Epithelial cell of prostate (primary cell): ENCODE data around the gene RAB3A.

Source experiments
- DNase-seq: peaks from one replicate; pipeline ENCODE4 v3.0.0-alpha.2; 2011; ENCODE audit warnings: low read depth, low spot score
- H3K27ac ChIP-seq: fragments of 450-650 bp; 2 replicates; pipeline ENCODE4 v1.5.1; 2017; ENCODE audit warnings: mild to moderate bottlenecking

RAB3A gene, protein sequence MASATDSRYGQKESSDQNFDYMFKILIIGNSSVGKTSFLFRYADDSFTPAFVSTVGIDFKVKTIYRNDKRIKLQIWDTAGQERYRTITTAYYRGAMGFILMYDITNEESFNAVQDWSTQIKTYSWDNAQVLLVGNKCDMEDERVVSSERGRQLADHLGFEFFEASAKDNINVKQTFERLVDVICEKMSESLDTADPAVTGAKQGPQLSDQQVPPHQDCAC

DNA sequence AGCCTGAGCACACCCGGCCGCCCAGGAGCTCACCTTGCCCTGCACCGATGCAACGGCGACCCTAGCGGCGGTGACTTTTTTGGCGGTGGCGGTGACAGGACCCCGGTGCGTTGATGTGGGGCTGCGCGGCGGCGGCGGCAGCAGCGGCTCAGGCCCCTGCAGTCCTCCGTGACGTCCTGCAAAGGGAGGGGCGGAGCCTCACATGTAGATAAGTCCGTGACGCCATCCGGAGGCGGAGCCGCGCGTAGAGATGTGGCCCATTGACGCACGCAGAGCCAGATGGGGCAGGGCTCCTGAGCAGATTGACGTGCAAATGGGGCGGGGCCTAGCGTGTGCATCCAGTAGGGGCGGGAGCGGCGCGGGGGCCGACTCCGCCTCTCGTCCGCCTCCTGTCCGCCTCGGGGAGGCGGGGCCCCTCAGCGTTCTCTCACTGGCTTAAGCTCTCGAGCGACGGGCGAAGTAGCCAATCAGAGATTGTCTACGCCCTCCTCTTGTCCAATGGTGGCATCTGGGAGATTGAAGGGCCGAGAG, at the start of gene RAB3A:
TSS of gene RAB3A (minus strand) at position 180 of the 531 bp plus-strand sequence. CDS start 1,302 bp downstream, outside the sequence.
- peak within 1 kb of the TSS; percentile 59 for H3K27ac ChIP-seq
- DNase-seq = peak; percentile 99

DNA sequence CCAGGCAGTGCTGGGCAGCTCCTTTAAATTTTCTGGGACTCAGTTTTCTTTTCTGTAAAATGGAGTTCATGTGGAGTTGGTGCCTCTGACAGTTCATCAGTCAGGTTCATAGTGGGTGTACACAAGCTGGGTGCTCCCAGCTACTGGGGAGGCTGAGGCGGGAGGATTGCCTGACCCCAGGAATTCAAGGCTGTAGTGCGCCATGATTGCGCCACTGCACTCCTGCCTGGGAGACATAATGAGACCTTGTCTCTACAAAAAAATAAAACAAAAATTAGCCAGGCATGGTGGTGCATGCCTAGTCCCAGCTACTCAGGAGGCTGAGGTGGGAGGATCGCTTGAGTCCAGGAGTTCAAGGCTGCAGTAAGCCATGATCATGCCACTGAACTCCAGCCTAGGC, 49.3 kb upstream of the RAB3A start:
- H3K27ac ChIP-seq = peak overlapping the region; percentile 84
- no peak for DNase-seq

DNA sequence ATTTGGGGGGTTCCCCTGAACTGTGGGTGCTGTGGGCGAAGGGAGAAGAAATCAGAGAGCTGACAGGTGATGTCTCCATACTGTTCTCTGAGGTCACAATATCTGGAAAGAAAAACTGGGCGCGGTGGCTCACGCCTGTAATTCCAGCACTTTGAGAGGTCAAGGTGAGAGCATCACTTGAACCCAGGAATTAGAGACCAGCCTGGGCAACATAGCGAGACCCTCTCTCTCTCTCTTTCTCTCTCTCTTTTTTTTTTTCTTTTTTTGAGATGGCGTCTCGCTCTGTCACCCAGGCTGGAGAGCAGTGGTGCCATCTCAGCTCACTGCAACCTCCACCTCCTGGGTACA, 48.5 kb upstream of the RAB3A start:
- DNase-seq = no peak
- no peak overlapping the region for H3K27ac ChIP-seq

DNA sequence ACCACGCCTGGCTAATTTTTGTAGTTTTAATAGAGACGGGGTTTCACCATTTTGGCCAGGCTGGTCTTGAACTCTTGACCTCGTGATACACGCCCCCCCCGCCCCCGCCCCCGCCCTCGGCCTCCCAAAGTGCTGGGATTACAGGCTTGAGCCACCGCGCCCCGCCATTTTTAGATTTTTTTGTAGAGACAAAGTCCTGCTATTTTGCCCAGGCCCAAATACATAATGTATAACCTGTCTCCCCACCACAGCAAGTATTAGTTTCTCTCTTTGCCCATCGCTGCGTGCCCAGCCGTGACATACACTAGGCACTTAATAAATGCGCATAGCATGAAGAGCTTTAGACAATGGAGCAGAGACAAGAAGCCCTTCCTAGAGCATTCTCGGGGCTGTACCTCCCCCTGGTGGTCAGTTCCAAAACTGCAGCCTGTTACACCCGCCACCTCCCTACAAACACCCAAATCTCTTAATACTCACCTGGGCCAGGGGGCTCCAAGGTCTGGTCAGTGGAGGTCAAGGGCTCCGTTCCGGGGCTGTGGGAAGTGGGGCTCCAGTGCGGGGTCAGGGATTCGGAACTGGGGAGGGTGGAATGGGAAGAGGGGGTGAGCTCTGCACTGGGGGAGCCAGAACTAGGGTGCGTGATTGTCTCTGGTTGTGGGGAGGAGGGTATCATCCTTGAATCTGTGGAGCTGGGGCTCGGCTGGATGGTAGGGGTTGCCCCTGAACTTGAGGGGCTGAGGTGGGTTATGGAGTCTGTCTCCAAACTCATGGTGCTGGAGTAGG, 47.9 kb upstream of the RAB3A start:
- no peak overlapping the region for H3K27ac ChIP-seq
- DNase-seq = no peak

DNA sequence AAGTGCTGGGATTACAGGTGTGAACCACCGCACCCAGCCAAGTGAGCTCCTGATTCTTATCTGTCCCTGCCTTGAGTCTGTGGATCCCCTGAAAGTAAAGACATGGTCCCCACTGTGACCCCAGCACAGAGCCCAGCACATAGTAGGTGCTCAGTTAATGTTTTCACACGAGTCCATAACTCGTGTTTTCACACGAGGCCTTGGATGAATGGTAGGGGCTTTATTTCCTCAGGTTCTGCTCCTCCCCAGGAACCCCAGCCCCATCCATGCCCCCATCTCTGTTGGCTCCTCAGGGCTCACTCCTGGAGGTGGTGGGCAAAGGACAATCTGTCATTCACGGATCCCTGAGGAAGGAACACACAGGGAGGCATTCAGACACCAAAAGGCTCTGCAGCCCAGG, 46.0 kb upstream of the RAB3A start:
- no peak for DNase-seq
- no peak overlapping the region for H3K27ac ChIP-seq

DNA sequence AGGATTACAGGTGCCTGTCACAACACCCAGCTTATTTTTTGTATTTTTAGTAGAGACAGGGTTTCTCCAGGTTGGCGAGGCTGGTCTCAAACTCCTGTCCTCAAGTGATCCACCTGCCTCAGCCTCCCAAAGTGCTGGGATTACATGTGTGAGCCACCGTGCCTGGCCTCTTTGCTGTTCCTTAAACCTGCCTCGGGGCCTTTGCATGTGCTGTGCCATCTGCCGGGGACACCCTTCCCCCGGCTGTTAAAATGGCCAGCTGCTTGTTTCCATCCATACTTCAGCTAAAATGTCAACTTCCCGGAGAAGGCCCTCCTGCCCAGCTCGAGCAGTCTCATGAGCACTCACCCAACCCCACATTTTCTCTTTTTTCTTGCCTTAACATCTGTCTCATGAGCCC, 41.5 kb upstream of the RAB3A start:
- no peak for DNase-seq
- H3K27ac ChIP-seq = no peak overlapping the region

DNA sequence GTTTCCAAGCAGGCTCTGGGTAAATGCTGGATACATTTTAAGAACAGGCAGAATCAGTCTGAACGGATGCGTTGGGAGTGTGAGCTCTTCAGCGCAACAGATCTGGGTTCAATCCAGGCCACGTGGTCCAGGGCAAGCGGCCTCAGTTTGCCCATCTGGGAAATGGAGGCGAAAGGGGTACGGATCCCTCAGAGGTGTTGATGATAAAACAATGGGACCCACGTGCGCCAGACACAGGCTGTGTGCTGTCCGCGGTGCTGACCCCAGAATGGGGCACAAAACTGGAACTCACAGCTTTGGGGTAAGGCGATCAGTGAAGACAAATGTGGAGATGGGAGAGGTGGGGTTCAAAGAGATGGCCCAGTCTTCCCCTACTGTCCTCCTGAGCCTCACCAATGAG, 35.5 kb upstream of the RAB3A start:
- DNase-seq = no peak

DNA sequence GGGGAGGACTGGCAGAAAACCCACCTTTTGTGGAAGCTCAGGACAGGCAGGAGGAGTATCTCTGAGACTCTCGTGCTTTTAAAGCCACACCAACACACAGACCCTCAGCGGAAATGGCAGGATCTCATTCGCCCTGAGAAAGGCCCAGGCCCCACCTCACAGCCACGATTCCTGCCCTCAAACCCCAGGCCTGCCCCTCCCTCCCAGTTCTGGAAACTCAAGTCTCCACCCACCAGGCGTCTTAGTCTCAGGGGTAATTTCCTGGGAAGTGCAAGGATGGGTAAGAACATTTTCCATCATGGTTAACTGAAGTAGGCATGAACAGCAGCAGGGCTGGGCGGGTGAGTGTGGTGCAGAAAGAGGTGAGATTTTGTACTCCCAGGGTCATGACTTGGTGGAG, 30.4 kb upstream of the RAB3A start:
- no peak for DNase-seq
- H3K27ac ChIP-seq = no peak overlapping the region

More for the DNA sequence above, 35.5 kb upstream of the RAB3A start:
- H3K27ac ChIP-seq = no peak overlapping the region

DNA sequence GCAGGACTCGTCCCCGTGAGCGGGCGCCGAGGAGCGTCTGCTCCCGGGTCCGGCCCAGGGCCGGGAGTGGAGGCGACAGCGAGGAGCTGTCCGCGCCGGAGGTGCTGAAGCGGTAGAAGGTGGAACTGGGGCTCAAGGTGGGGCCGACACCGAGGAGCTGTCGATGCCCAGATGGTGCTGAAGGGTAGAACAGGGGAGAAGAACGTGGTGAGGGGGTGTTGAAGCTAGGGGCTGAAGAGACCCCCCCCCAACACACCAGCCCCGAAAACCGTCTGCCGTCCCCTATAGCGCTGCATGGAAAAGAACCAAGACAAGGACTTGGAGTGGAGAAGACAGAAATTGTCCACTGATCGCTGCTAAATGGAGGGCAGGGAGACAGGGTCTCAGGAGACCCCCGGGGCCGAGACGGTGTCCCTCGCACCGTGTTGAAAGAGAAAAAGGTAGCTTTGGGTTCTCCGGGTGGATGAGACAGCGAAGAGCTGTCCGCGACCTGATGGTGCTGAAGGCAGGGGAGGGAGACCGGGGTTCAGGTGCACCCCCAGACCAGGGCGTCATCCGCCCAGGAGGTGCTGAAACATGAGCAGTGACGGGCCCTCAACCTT, 29.5 kb upstream of the RAB3A start:
- H3K27ac ChIP-seq = no peak overlapping the region
- DNase-seq = no peak

DNA sequence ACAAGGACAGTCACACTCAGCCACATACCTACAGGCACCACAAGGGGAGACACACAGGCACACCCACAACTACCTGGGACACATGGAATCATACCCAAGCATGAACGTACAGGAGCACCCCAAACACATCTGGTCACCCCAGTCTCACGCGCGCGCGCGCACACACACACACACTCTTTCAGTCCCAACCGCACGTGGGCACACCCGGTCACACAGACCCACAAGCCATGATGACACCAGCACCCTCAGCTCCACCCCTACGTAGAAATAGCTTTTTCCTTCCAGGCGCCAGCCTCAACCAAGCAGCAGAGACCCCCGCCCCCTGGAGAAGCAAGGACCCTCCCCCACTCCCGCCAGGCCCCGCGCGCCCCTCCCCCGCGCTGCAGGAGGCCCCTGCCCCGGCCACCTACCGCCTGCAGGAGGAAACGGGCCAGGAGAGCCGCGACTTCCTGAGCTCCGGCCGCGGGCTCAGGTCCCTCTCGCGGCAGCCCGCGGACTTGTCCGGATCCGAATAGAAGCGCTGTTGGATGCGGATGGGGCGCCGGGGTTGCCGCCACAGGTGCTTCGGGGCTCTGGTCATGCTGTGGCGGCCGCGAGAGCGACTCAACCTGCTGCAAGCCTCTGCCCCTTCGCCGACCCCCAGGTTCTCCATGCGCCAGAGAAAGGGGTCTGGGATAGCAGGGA, 28.8 kb upstream of the RAB3A start:
- DNase-seq = no peak

DNA sequence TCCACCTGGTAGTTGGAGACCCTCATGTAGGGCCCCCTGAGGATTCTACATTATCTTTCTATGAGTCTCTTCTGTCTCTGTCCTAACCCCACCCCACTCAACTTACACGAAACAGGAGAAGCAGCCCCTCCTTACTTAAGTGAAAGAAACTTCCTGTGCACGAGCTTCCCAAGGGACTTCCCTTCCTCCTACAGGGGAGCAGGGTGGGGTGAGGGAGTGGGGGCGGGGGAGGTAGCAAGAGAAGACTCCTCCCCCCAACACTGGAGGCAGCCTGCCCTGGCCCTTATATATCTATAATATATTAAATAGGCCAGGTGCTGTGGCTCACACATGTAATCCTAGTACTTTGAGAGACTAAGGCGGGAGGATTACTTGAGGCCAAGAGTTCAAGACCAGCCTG, 27.9 kb upstream of the RAB3A start:
- no peak for DNase-seq

More for the DNA sequence above, 28.8 kb upstream of the RAB3A start:
- H3K27ac ChIP-seq = no peak overlapping the region

DNA sequence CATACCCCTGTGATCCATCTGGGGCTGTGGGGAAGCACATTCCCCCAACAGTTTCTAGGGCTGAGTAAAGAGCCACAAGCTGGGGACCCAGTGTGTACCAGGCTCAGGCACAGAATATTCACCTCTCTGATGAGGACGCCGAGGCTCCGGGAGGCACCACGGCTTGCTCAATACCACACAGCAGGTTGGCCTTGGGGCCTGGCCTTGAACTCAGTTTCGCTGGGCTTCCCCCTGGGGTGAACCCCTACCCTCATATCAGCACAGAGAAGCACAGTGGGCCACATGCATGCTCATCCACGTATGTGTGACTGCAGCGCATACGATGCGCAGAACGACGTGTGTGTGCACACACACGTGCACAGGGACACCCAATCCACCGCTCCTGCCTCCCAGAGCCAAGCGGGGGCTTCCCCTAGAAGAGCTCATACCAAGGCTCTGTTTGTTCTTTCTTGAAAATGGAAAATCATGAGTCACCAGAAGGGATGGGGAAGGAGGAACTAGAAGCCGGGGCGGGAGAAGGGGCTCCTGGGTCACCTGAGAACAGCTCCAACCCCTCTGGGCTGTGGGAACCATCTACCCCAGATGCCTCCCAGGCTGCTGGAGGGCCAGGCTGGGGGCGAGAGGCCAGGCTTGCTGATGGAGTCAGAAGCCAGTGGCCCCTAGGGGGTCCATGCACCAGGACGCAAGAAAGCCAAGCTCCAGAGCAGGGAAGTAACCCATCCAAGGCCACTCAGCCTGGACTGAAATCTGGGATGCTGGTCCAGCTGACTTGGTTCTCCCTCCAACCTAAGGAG, 27.3 kb upstream of the RAB3A start:
- no peak for DNase-seq

More for the DNA sequence above, 27.9 kb upstream of the RAB3A start:
- no peak overlapping the region for H3K27ac ChIP-seq

DNA sequence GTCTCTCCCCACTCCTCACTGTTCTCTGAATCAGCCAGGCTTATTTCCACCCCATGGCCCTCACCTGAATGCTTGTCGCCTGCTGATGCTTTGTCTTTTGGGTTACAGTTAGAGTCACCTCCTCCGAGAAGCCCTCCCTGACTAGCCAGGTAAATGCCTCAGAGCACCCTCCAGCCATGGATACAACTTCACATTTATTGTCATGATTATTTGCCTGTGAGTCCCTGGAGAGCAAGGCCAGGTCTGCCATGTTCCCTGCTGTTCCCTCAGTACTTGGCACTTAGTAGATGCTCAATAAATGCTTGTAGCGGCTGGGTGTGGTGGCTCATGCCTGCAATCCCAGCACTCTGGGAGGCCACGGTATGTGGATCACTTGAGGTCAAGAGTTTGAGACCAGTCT, 26.1 kb upstream of the RAB3A start:
- no peak for DNase-seq
- no peak overlapping the region for H3K27ac ChIP-seq

More for the DNA sequence above, 27.3 kb upstream of the RAB3A start:
- no peak overlapping the region for H3K27ac ChIP-seq

DNA sequence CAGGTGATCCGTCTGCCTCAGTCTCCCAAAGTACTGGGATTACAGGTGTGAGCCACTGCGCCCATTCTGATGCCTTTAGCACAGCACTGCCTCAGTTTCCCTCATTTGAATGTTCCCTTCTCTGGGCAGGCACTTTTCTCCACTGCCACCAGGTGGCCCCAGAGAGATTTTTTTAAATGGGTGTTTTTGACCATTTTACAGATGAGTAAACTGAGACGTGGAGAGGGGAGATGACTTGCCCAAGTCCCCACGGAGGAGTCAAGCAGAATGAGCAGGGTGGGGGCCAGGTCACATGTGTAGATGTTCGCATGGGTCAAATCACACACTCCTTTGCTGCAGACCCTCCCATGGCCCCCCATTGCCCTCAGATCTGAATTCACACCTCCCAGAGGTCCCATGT, 25.6 kb upstream of the RAB3A start:
- DNase-seq = no peak
- H3K27ac ChIP-seq = no peak overlapping the region

DNA sequence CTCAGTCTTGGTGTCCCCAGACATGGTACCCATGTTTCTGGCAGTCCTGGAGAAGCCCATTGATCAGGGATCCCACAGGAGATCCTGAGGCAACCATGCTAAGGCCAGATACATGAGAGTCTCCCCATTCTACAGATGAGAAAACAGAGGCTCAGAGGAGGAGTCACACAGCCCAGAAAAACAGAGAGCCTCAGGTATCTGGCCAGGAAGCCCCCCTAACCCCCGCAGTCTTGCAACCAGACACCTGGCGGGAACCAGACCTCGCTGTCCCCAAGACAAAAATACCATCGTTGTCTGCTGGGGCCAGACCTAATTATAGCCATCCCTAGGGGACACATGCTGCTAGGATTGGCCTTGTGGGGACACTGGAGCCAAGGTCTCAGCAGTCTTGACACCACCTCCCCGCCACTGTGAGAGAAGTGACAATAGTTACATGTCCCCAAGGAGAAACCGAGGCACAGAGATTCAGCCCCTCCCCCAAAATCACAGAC, 24.0 kb upstream of the RAB3A start:
- no peak for DNase-seq
- H3K27ac ChIP-seq = no peak overlapping the region

DNA sequence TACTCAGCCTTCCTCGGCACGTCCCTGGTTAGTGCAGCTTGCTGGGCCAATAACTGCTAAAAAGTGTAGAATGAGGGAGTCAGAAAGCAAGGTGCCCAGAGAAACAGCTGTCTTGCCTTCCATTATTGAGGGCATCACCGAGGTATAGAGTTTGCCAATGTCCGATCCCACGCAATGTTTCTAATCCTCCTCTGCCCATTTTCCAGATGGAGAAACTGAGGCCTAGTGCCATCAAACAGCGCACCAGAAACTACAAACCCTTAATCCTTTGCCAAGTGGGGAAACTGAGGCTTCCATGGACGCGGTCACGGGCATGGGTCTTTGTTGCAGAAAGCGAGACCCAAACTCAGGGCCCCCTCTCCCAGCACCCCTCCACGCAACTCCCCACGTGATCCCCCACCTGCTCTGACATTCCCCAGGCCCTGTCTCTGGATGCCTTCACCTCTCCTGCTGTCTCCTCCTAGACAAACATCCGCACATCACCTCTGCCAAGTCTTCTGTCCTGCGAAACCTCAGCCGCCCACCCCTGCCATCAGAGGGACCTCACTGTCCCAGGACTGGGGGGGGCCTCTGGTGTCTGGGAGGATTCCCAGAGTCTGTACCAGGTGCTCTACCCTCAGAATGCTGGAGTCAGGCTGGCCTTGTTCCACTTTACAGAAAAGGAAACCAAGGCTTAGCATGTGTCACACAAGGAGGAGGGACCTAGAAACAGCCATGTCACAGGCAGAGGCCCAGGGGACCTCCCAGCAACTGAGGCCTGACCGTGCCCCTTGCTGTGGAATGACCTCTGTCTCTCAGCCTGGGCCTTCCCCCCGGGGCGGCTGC, 23.3 kb upstream of the RAB3A start:
- DNase-seq = no peak
- no peak overlapping the region for H3K27ac ChIP-seq

DNA sequence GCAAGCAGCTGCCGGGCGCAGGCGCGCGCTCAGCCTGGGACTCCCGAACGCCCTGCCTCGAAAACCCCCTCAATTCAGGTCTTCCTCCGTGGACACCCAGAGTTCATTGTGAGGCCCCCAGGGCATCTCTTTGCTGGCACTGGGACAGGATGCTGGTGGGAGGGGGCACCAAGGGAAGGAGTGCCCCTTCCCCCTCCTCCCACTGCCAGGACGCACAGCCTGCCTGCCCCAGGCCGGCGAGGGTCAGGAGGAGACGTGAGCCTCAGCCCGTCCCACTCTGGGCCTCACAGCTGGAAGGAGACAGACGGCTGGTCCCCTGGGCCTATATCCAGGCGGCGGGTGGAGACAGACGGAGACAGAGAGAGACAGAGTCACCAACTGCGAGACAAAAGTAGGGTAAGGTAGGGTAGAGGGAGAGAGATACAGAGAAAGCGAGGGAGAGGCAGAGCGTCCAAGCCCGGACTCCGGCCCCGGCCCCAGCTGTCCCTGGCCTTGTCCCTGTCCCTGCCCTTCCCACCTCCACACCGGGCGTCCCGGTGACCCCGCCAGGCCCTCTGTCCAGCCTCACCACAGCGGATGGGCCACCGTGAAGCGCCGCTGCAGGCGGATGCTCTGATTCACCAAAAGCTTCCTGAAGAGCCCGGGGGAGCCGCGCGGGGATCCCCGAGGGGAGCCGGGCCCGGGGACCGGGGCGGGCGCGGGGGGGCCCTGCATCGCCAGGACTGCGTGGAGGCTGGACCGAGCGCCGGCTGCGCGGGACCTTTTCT, 22.0 kb upstream of the RAB3A start, which contains the start of gene PDE4C:
TSS of gene PDE4C (minus strand) at position 737 of the 767 bp plus-strand sequence. CDS start at position 714, 23 bp downstream.
- no peak for DNase-seq
- no peak within 1 kb of the TSS for H3K27ac ChIP-seq

DNA sequence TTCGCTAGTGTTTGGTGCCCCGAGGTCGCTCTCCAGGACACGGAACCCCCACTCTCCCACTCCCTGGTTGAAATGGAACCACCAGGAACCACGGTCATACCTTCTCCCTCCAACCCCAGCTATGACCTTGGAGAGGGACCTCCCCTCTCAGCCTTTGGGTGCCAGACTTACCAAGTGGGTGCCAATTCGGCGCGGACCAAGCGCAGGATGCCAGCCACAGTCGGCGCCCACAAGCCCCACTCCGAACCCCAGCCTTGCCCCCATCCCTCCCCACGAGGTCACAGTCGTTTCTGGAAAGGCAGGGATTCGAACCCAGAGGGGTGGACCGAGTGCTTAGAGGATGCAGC, 21.5 kb upstream of the RAB3A start:
- DNase-seq = no peak
- no peak overlapping the region for H3K27ac ChIP-seq
